ENCODE data around the gene CFAP141. TPM values are rescaled to one million over a fixed set of nuclear protein-coding genes. Genes with fewer than 3 reads are reported as not detected.

Gene CFAP141
- total RNA-seq = not detected in 2 replicates

GRCh38 chr1:154206196-154206595, at the start of gene CFAP141:
Gene CFAP141 (minus strand): TSS chr1:154206333. CDS start chr1:154206307, 26 bp downstream.

GRCh38 chr1:154220071-154220969, 14.2 kb upstream of the CFAP141 start, which contains the start of gene UBAP2L:
Gene UBAP2L (plus strand): TSS chr1:154220955. CDS start chr1:154225124, 4,169 bp downstream.

GRCh38 chr1:154191990-154192461, 14.1 kb downstream of the CFAP141 start, which contains the start of gene TPM3:
Gene TPM3 (minus strand): TSS chr1:154192100. CDS start chr1:154192018, 82 bp downstream.

GRCh38 chr1:154154534-154155191, 51.5 kb downstream of the CFAP141 start, which contains the start of gene NUP210L:
Gene NUP210L (minus strand): TSS chr1:154155073.

Other genes with a start within 250 kb of the CFAP141 start
- 14.2 and 15.3 TPM in 2 replicates for gene CRTC2, start 247.7 kb downstream of the CFAP141 start, total RNA-seq
- gene SLC39A1, start 242.8 kb downstream of the CFAP141 start, total RNA-seq = 142 and 244 TPM in 2 replicates
- 10.4 and 10.8 TPM in 2 replicates for gene CREB3L4, start 238.4 kb downstream of the CFAP141 start, total RNA-seq
- gene JTB, start 228.7 kb downstream of the CFAP141 start, total RNA-seq = 174 and 188 TPM in 2 replicates
- gene RAB13, start 220.0 kb downstream of the CFAP141 start, total RNA-seq = 23.3 and 38.2 TPM in 2 replicates
- gene RPS27, start 215.6 kb downstream of the CFAP141 start, total RNA-seq = 1,375 and 1,653 TPM in 2 replicates
- not detected in 2 replicates for gene NUP210L, start 51.3 kb downstream of the CFAP141 start, total RNA-seq
- gene TPM3, start 14.2 kb downstream of the CFAP141 start, total RNA-seq = 114 and 387 TPM in 2 replicates
- gene UBAP2L, start 14.6 kb upstream of the CFAP141 start, total RNA-seq = 74.6 and 74.8 TPM in 2 replicates
- gene HAX1, start 66.3 kb upstream of the CFAP141 start, total RNA-seq = 80.0 and 124 TPM in 2 replicates
- not detected in 2 replicates for gene AQP10, start 114.8 kb upstream of the CFAP141 start, total RNA-seq
- gene ATP8B2, start 119.2 kb upstream of the CFAP141 start, total RNA-seq = 48.9 and 56.2 TPM in 2 replicates
- 6.7 and 36.4 TPM in 2 replicates for gene IL6R, start 199.0 kb upstream of the CFAP141 start, total RNA-seq

Data from mesangial cell (primary cell).